ENCODE data around the gene PDGFB. TPM values are rescaled to one million over a fixed set of nuclear protein-coding genes. Genes with fewer than 3 reads are reported as not detected.

The PDGFB gene
- total and polyA plus RNA-seq, 2 of the 4 experiments (the other 2 are of a cell fraction) = 0.07 TPM; not detected in 1

GRCh38 chr22:39231197-39231950 is 13.4 kb downstream of the PDGFB start:
- H2AK9ac ChIP-seq (replicated peaks; ENCODE audit: low read depth, low read length, poor library complexity) = no peak overlapping the region
- no TSS peak for BruUV-seq (replicated peaks)
- H2BK20ac ChIP-seq (ENCODE audit: low read depth, low read length) = no peak overlapping the region
- intact Hi-C loops (cut with micrococcal nuclease) (no loop called here), dilution Hi-C loops (cut with HindIII; ENCODE audit: low sequenced_read_pairs, unreplicated experiment) (no loop called here), in situ Hi-C loops (cut with MboI; ENCODE audit: low sequenced_read_pairs) (no loop called here)
- H4K8ac ChIP-seq (ENCODE audit: low read depth in 2 of 2, low read length in 2 of 2) = no peak overlapping the region
- no peak for DNase-seq
- H3K4me2 ChIP-seq (ENCODE audit: low read depth, low read length) = no peak overlapping the region
- no peak overlapping the region for H2BK15ac ChIP-seq (ENCODE audit: low read depth, low read length)
- peaks cover 3% of the 10 kb centered on the region; the same call in 1 of the 2 replicates for H3K9me3 ChIP-seq (ENCODE audit: control insufficient read depth, insufficient read depth, low read length)
- no peak overlapping the region for H3K9ac ChIP-seq (ENCODE audit: low read depth, low read length)
- H2AFZ ChIP-seq (replicated peaks; ENCODE audit: low read length, poor library complexity) = no peak overlapping the region
- H3K27me3 ChIP-seq (ENCODE audit: control insufficient read depth, insufficient read depth, low read length) = no peaks in the 10 kb centered on the region; the same call in 1 of the 2 replicates
- no peak overlapping the region for H2BK120ac ChIP-seq (ENCODE audit: low read depth, low read length)
- no peak overlapping the region for H3K4me3 ChIP-seq (ENCODE audit: insufficient read depth, low read depth, low read length)
- H2BK5ac ChIP-seq (ENCODE audit: low read depth, low read length, poor library complexity, severe bottlenecking) = no peak overlapping the region
- no peaks in the 10 kb centered on the region for H3K79me1 ChIP-seq (ENCODE audit: low read depth in 1 of 2, low read length in 2 of 2)
- no peaks in the 10 kb centered on the region for H3K36me3 ChIP-seq (ENCODE audit: control insufficient read depth, insufficient read depth, low read length)
- H4K5ac ChIP-seq (ENCODE audit: low read depth, low read length) = no peak overlapping the region
- H3K56ac ChIP-seq (ENCODE audit: extremely low read depth, insufficient read depth, low read length) = no peak overlapping the region
- WGBS, 2 experiments (ENCODE audit: extremely low coverage in 2 of 2, insufficient read length in 1 of 2) = 95% methylated on average over 19 of the region's 37 CpGs; no CpG with 5 or more reads in 1 of the 2 experiments
- H4K91ac ChIP-seq (ENCODE audit: insufficient read depth, low read depth, low read length) = no peak overlapping the region
- H4K20me1 ChIP-seq (ENCODE audit: insufficient read depth, low read length) = no peaks in the 10 kb centered on the region
- peaks cover 3% of the 10 kb centered on the region; the same call in 1 of the 2 replicates for H3K4me1 ChIP-seq (ENCODE audit: control insufficient read depth, insufficient read depth, low read length)
- no peak overlapping the region for H3K23ac ChIP-seq (ENCODE audit: low read depth, low read length)
- ATAC-seq (ENCODE audit: low read depth) = no peak
- H2AK5ac ChIP-seq (ENCODE audit: low read depth, low read length) = no peak overlapping the region
- no peak for TF ChIP-seq MXI1 (IDR thresholded peaks at IDR 0.05; ENCODE audit: borderline replicate concordance, low read depth, low read length)
- no peak for TF ChIP-seq USF2 (IDR thresholded peaks at IDR 0.05; ENCODE audit: low read depth, low read length)
- H3K27ac ChIP-seq (ENCODE audit: insufficient read depth, low read length) = no peak overlapping the region
- H3K18ac ChIP-seq (ENCODE audit: low read depth, low read length) = no peak overlapping the region
- ChIA-PET POLR2A (ENCODE audit: unreplicated experiment) (no interaction called here), CTCF (interaction anchor here (0.8 kb wide), 1 partner anchor 10 kb away, joined by 3 read pairs; no protein-coding TSS in a partner anchor)
- H3K14ac ChIP-seq (replicated peaks; ENCODE audit: low read depth, low read length) = no peak overlapping the region
- H3K9me1 ChIP-seq (ENCODE audit: insufficient read depth, low read length) = no peaks in the 10 kb centered on the region
- H3K4ac ChIP-seq (ENCODE audit: low read depth, low read length) = no peak overlapping the region

Measured in IMR-90 (cell line).